Measurements from ENCODE around the gene XPO4. TPM values are rescaled to one million over a fixed set of nuclear protein-coding genes. Genes with fewer than 3 reads are reported as not detected.
A peak's percentile ranks its signal among the peaks of the same experiment; 100 is the strongest.
"Not testable (repeated sequence)": the region's sequence is repeated elsewhere in the genome, so short reads cannot be mapped to it uniquely, and the experiment has no call there.

Gene XPO4
- 10 to 100 TPM; 24.8 to 25.1 TPM for total RNA-seq

DNA sequence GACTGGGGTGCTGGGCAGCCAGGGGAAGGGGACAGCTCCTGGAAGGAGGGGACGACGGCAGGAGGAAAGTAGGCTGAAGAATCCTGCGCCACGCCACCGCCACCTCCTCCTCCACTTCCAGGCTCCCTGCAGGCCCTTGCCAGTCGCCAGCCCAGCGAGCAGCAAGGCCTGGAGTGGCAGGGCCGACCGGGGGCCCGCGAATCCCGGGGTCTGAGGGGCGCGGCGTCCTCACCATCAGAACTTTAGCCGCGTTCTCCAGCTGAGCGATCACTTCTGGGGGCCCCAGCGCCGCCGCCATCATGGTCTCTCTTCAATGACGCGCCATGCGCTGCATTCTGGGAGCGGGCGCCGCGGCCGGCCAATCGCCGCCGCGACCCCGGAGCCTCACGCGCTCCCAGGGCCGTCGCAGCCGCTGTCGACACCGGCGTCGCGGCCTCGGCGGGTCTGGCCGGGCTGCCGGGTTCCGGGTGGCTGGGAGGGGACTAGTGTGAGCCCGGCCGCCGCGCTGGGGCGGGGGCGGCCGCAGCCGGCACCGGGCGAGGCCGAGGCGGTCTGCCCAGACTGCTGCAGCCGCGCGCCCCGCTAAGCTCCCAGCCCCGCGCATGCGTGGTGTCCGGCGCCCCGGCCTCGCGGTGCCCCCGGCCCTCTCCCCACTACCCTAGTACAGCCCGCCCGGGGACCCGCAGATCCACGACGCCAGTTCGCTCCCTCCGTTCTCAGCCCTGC is at the start of gene XPO4:
TSS of gene XPO4 (minus strand) at position 309 of the 726 bp plus-strand sequence. CDS start at position 301, 8 bp downstream.
- intact Hi-C loops (cut with micrococcal nuclease), result loop anchor here (1.0 to 10.0 kb wide), 3 partner anchors 129 to 378 kb away; partner anchors contain the start of genes CRYL1, EEF1AKMT1, MRPL57 and SKA3
- Mint-ChIP-seq H3K9me3 (no peaks in the 10 kb centered on the region), H3K27me3 (no peaks in the 10 kb centered on the region), H3K36me3 (peaks cover 13% of the 10 kb centered on the region), H3K27ac (peak within 1 kb of the TSS; percentile 87), H3K4me3 (peak within 1 kb of the TSS; percentile 95), H3K4me1 (ENCODE audit: low read depth) (peaks cover 33% of the 10 kb centered on the region)
- DNase-seq, result peak; percentile 87
- POLR2A ChIA-PET, result interaction anchor here (0.6 to 2.1 kb wide), 4 partner anchors 108 to 396 kb away, joined by 3 to 13 read pairs (median 7); partner anchors contain the start of genes EEF1AKMT1, MRPL57 and SKA3
- CTCF ChIA-PET, result interaction anchor here (2.5 kb wide), 2 partner anchors 22 to 74 kb away, joined by 10 read pairs; no protein-coding TSS in a partner anchor

GRCh38 chr13:20948001-20948400 is 45.5 kb upstream of the XPO4 start:
- H3K4me3 Mint-ChIP-seq; H3K4me1 Mint-ChIP-seq (ENCODE audit: low read depth); H3K9me3 Mint-ChIP-seq; CTCF ChIA-PET; H3K36me3 Mint-ChIP-seq; POLR2A ChIA-PET; DNase-seq; H3K27ac Mint-ChIP-seq: not testable (repeated sequence)
- H3K27me3 Mint-ChIP-seq, result peaks cover 45% of the 10 kb centered on the region
- intact Hi-C loops (cut with micrococcal nuclease), result loop anchor here (10.0 kb wide), 1 partner anchor 117 kb away; the partner anchor contains the start of gene LATS2

- Mint-ChIP-seq H3K27ac (no peak overlapping the region), H3K9me3 (no peaks in the 10 kb centered on the region), H3K36me3 (no peaks in the 10 kb centered on the region), H3K27me3 (peaks cover 39% of the 10 kb centered on the region), H3K4me1 (ENCODE audit: low read depth) (peaks cover 5% of the 10 kb centered on the region), H3K4me3 (no peak overlapping the region)
- DNase-seq, result peak; percentile 12
- POLR2A ChIA-PET, result no interaction called here
- intact Hi-C loops (cut with micrococcal nuclease), result loop anchor here (10.0 kb wide), 1 partner anchor 119 kb away; the partner anchor contains the start of gene LATS2
- CTCF ChIA-PET, result no interaction called here
Observed at GRCh38 chr13:20945952-20946383, 43.4 kb upstream of the XPO4 start.

- Mint-ChIP-seq H3K27ac (no peak overlapping the region), H3K9me3 (no peaks in the 10 kb centered on the region), H3K36me3 (no peaks in the 10 kb centered on the region), H3K27me3 (peaks cover 31% of the 10 kb centered on the region), H3K4me3 (no peak overlapping the region), H3K4me1 (ENCODE audit: low read depth) (peaks cover 5% of the 10 kb centered on the region)
- DNase-seq, result no peak
- ChIA-PET POLR2A (no interaction called here), CTCF (interaction anchor here (0.6 to 3.4 kb wide), 16 partner anchors 10 to 1853 kb away, joined by 3 to 25 read pairs (median 3); partner anchors contain the start of genes MRPL57 and SKA3)
- intact Hi-C loops (cut with micrococcal nuclease), result loop anchor here (1.0 to 10.0 kb wide), 5 partner anchors 122 to 536 kb away; partner anchors contain the start of gene LATS2
Observed at GRCh38 chr13:20942938-20943559, 40.5 kb upstream of the XPO4 start.

GRCh38 chr13:20940511-20940910 is 38.0 kb upstream of the XPO4 start:
- H3K4me1 Mint-ChIP-seq (ENCODE audit: low read depth); POLR2A ChIA-PET; H3K27ac Mint-ChIP-seq; DNase-seq; H3K9me3 Mint-ChIP-seq; H3K4me3 Mint-ChIP-seq; H3K36me3 Mint-ChIP-seq: not testable (repeated sequence)
- H3K27me3 Mint-ChIP-seq, result peaks cover 19% of the 10 kb centered on the region
- CTCF ChIA-PET, result interaction anchor here (1.0 to 1.2 kb wide), 2 partner anchors 12 to 15 kb away, joined by 3 to 5 read pairs; no protein-coding TSS in a partner anchor
- intact Hi-C loops (cut with micrococcal nuclease), result loop anchor here (5.0 to 10.0 kb wide), 2 partner anchors 124 to 172 kb away; partner anchors contain the start of gene LATS2

DNA sequence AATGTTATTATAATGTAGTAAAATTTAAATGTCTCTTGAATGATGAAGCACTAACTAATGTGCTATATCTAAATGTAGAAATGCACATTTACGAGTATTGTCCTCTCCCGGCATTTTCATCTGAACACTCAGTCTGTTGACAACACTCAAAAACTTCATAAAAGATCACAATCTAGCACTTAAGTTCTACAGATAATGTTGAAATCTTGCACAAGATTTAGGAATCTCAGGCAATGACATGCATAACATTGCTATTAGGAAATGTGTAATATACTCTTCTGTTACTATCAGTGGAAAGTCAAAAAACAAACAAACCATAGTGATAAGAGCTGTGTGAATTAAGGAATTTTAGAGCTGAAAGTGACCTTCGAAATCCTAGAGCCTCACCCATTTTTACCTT is 37.5 kb upstream of the XPO4 start:
- no peak overlapping the region for H3K27ac Mint-ChIP-seq
- no peak overlapping the region for H3K4me3 Mint-ChIP-seq
- no peaks in the 10 kb centered on the region for H3K9me3 Mint-ChIP-seq
- H3K4me1 Mint-ChIP-seq (ENCODE audit: low read depth), result no peaks in the 10 kb centered on the region
- ChIA-PET POLR2A (no interaction called here), CTCF (interaction anchor here (1.0 to 1.2 kb wide), 2 partner anchors 12 to 15 kb away, joined by 3 to 5 read pairs; no protein-coding TSS in a partner anchor)
- peaks cover 18% of the 10 kb centered on the region for H3K27me3 Mint-ChIP-seq
- no peak for DNase-seq
- H3K36me3 Mint-ChIP-seq, result no peaks in the 10 kb centered on the region
- intact Hi-C loops (cut with micrococcal nuclease), result loop anchor here (5.0 to 10.0 kb wide), 2 partner anchors 125 to 172 kb away; partner anchors contain the start of gene LATS2

- no peaks in the 10 kb centered on the region for H3K4me1 Mint-ChIP-seq (ENCODE audit: low read depth)
- peaks cover 14% of the 10 kb centered on the region for H3K27me3 Mint-ChIP-seq
- no peak overlapping the region for H3K4me3 Mint-ChIP-seq
- ChIA-PET POLR2A (no interaction called here), CTCF (interaction anchor here (1.0 to 1.2 kb wide), 2 partner anchors 11 to 15 kb away, joined by 3 to 5 read pairs; no protein-coding TSS in a partner anchor)
- H3K27ac Mint-ChIP-seq, result no peak overlapping the region
- H3K36me3 Mint-ChIP-seq, result no peaks in the 10 kb centered on the region
- DNase-seq, result no peak
- no peaks in the 10 kb centered on the region for H3K9me3 Mint-ChIP-seq
- intact Hi-C loops (cut with micrococcal nuclease), result loop anchor here (5.0 to 10.0 kb wide), 2 partner anchors 125 to 173 kb away; partner anchors contain the start of gene LATS2
Observed at GRCh38 chr13:20939662-20940061, 37.1 kb upstream of the XPO4 start.

- no peaks in the 10 kb centered on the region for H3K9me3 Mint-ChIP-seq
- DNase-seq, result no peak
- H3K27ac Mint-ChIP-seq, result no peak overlapping the region
- ChIA-PET CTCF (no interaction called here), POLR2A (no interaction called here)
- H3K4me1 Mint-ChIP-seq (ENCODE audit: low read depth), result no peaks in the 10 kb centered on the region
- intact Hi-C loops (cut with micrococcal nuclease), result no loop called here
- H3K27me3 Mint-ChIP-seq, result peaks cover 8% of the 10 kb centered on the region
- no peak overlapping the region for H3K4me3 Mint-ChIP-seq
- no peaks in the 10 kb centered on the region for H3K36me3 Mint-ChIP-seq
Observed at GRCh38 chr13:20938302-20938701, 35.8 kb upstream of the XPO4 start.

- no peaks in the 10 kb centered on the region for H3K4me1 Mint-ChIP-seq (ENCODE audit: low read depth)
- intact Hi-C loops (cut with micrococcal nuclease), result no loop called here
- no peak for DNase-seq
- no peaks in the 10 kb centered on the region for H3K9me3 Mint-ChIP-seq
- CTCF ChIA-PET, result interaction anchor here (1.0 kb wide), 1 partner anchor 12 kb away, joined by 3 read pairs; no protein-coding TSS in a partner anchor
- POLR2A ChIA-PET, result no interaction called here
- no peak overlapping the region for H3K27ac Mint-ChIP-seq
- H3K27me3 Mint-ChIP-seq, result no peaks in the 10 kb centered on the region
- H3K4me3 Mint-ChIP-seq, result no peak overlapping the region
- H3K36me3 Mint-ChIP-seq, result no peaks in the 10 kb centered on the region
Observed at GRCh38 chr13:20927596-20928257, 25.2 kb upstream of the XPO4 start.

GRCh38 chr13:20925395-20925790 is 22.8 kb upstream of the XPO4 start:
- intact Hi-C loops (cut with micrococcal nuclease), result loop anchor here (1.0 kb wide), 3 partner anchors 97 to 430 kb away; no protein-coding TSS in a partner anchor
- POLR2A ChIA-PET, result not testable (repeated sequence)

GRCh38 chr13:20924758-20925394 is 22.3 kb upstream of the XPO4 start:
- POLR2A ChIA-PET, result no interaction called here
- Mint-ChIP-seq H3K27me3 (no peaks in the 10 kb centered on the region), H3K9me3 (no peaks in the 10 kb centered on the region), H3K36me3 (no peaks in the 10 kb centered on the region), H3K4me1 (ENCODE audit: low read depth) (no peaks in the 10 kb centered on the region), H3K27ac (no peak overlapping the region), H3K4me3 (no peak overlapping the region)
- peak; percentile 77 for DNase-seq
- CTCF ChIA-PET, result interaction anchor here (0.6 to 3.7 kb wide), 19 partner anchors 9 to 743 kb away, joined by 3 to 25 read pairs (median 5); partner anchors contain the start of gene XPO4
- intact Hi-C loops (cut with micrococcal nuclease), result loop anchor here (1.0 kb wide), 3 partner anchors 97 to 430 kb away; no protein-coding TSS in a partner anchor

More at GRCh38 chr13:20925395-20925790, 22.8 kb upstream of the XPO4 start:
- not testable (repeated sequence) for H3K9me3 Mint-ChIP-seq; H3K27me3 Mint-ChIP-seq; DNase-seq; H3K36me3 Mint-ChIP-seq; H3K4me3 Mint-ChIP-seq; H3K27ac Mint-ChIP-seq; H3K4me1 Mint-ChIP-seq (ENCODE audit: low read depth)
- CTCF ChIA-PET, result interaction anchor here (0.6 to 3.7 kb wide), 21 partner anchors 9 to 745 kb away, joined by 3 to 25 read pairs (median 4); partner anchors contain the start of gene XPO4
